GM23338 (cell line): ENCODE data around the gene NSF. TPM values are rescaled to one million over a fixed set of nuclear protein-coding genes. Genes with fewer than 3 reads are reported as not detected.

ENCODE experiments used
- ATAC-seq: fragments of 200-7000 bp; cut with Tn5 transposase; 3 replicates; pipeline ENCODE4 v1.9.1; 2020
- DNase-seq: peaks from one replicate; pipeline ENCODE4 v3.0.0-alpha.2; 2015; ENCODE audit warnings: low spot score
- H2AFZ ChIP-seq: fragments of 200-600 bp; sonication (generic); 2 replicates; pipeline ENCODE4 v1.8.0; 2016; ENCODE audit warnings: antibody characterized with exemption, mild to moderate bottlenecking, moderate library complexity
- H3F3A ChIP-seq: fragments of 200-600 bp; sonication (generic); replicated peaks from 2 replicates; pipeline ENCODE4 v1.8.0; 2017; ENCODE audit warnings: antibody characterized with exemption, mixed run types, low read depth
- H3K27ac ChIP-seq: fragments of 200-600 bp; sonication (generic); 2 replicates; pipeline ENCODE4 v1.6.1; 2016; ENCODE audit warnings: low read depth
- H3K27me3 ChIP-seq: fragments of 200-600 bp; sonication (generic); 2 replicates; pipeline ENCODE4 v1.8.0; 2016; ENCODE audit warnings: mild to moderate bottlenecking, mixed run types, moderate library complexity; ENCODE audit not compliant: insufficient read depth
- H3K36me3 ChIP-seq: fragments of 200-600 bp; sonication (generic); 2 replicates; pipeline ENCODE4 v1.8.0; 2016; ENCODE audit warnings: mild to moderate bottlenecking; ENCODE audit not compliant: insufficient read depth
- H3K4me1 ChIP-seq: fragments of 200-600 bp; sonication (generic); 2 replicates; pipeline ENCODE4 v1.8.0; 2016; ENCODE audit warnings: mild to moderate bottlenecking, moderate library complexity; ENCODE audit not compliant: insufficient read depth
- H3K4me2 ChIP-seq: fragments of 200-600 bp; sonication (generic); 2 replicates; pipeline ENCODE4 v1.7.1; 2017; ENCODE audit warnings: mixed run types
- H3K4me3 ChIP-seq: fragments of 200-600 bp; sonication (generic); 2 replicates; pipeline ENCODE4 v1.6.1; 2016; ENCODE audit warnings: mixed run types
- H3K79me2 ChIP-seq: fragments of 200-600 bp; sonication (generic); replicated peaks from 2 replicates; pipeline ENCODE4 v1.8.0; 2017; ENCODE audit warnings: mild to moderate bottlenecking; ENCODE audit not compliant: insufficient read depth
- H3K9me2 ChIP-seq: fragments of 200-600 bp; sonication (generic); 2 replicates; pipeline ENCODE4 v1.8.0; 2017; ENCODE audit not compliant: insufficient read depth
- H4K20me1 ChIP-seq: fragments of 200-600 bp; sonication (generic); replicated peaks from 2 replicates; pipeline ENCODE4 v1.8.0; 2017; ENCODE audit warnings: mild to moderate bottlenecking; ENCODE audit not compliant: insufficient read depth
- H3K27ac Mint-ChIP-seq: 2 replicates; pipeline ENCODE4 v1.8.0; 2020; ENCODE audit warnings: inconsistent platforms, mild to moderate bottlenecking, moderate library complexity, mixed read lengths
- H3K27me3 Mint-ChIP-seq: 3 replicates; pipeline ENCODE4 v1.8.0; 2022; ENCODE audit warnings: low read depth, mild to moderate bottlenecking, moderate library complexity, mixed read lengths, inconsistent platforms; ENCODE audit not compliant: insufficient read depth, poor library complexity
- H3K36me3 Mint-ChIP-seq: 3 replicates; pipeline ENCODE4 v1.8.0; 2021; ENCODE audit warnings: low read depth, mild to moderate bottlenecking, inconsistent platforms, moderate library complexity, mixed read lengths
- H3K4me1 Mint-ChIP-seq: 3 replicates; pipeline ENCODE4 v1.8.0; 2020; ENCODE audit warnings: mild to moderate bottlenecking, inconsistent platforms, mixed read lengths
- H3K4me3 Mint-ChIP-seq: 3 replicates; pipeline ENCODE4 v1.8.0; 2021; ENCODE audit warnings: moderate library complexity, mild to moderate bottlenecking, inconsistent platforms, mixed read lengths
- H3K9me3 Mint-ChIP-seq: 3 replicates; pipeline ENCODE4 v1.8.0; 2020; ENCODE audit warnings: moderate library complexity, mild to moderate bottlenecking, inconsistent platforms, mixed read lengths
- CREB1 ChIP-seq: fragments of 250-450 bp; sonication (Bioruptor Pico); IDR thresholded peaks from 2 replicates; pipeline ENCODE4 v1.5.0; 2020; ENCODE audit warnings: low read depth, mild to moderate bottlenecking, moderate library complexity
- ETS1 ChIP-seq: IDR thresholded peaks from 2 replicates; pipeline ENCODE4 v1.6.1; 2016; ENCODE audit warnings: antibody characterized with exemption
- EZH2 ChIP-seq: fragments of 200-600 bp; sonication (generic); IDR thresholded peaks from one replicate; pipeline ENCODE4 v1.8.0; 2017; ENCODE audit warnings: antibody characterized with exemption, mild to moderate bottlenecking, low read depth; ENCODE audit not compliant: unreplicated experiment
- EZH2phosphoT487 ChIP-seq: fragments of 200-600 bp; sonication (generic); IDR thresholded peaks from one replicate; pipeline ENCODE4 v1.8.1; 2018; ENCODE audit warnings: antibody characterized with exemption; ENCODE audit not compliant: unreplicated experiment
- JUNB ChIP-seq: IDR thresholded peaks from one replicate; pipeline ENCODE4 v1.6.1; 2016; ENCODE audit warnings: antibody characterized with exemption; ENCODE audit not compliant: unreplicated experiment
- NANOG ChIP-seq: IDR thresholded peaks from 2 replicates; pipeline ENCODE4 v1.6.1; 2016; ENCODE audit warnings: antibody characterized with exemption, borderline replicate concordance
- POLR2AphosphoS5 ChIP-seq: IDR thresholded peaks from 2 replicates; pipeline ENCODE4 v1.6.1; 2016; ENCODE audit warnings: antibody characterized with exemption, low read depth
- REST ChIP-seq: IDR thresholded peaks from one replicate; pipeline ENCODE4 v1.6.1; 2018; ENCODE audit warnings: antibody characterized with exemption; ENCODE audit not compliant: unreplicated experiment
- STAT1 ChIP-seq: IDR thresholded peaks from one replicate; pipeline ENCODE4 v1.6.1; 2016; ENCODE audit warnings: antibody characterized with exemption; ENCODE audit not compliant: unreplicated experiment
- ZNF114 ChIP-seq: fragments of 250-450 bp; sonication (Bioruptor Pico); IDR thresholded peaks from 2 replicates; pipeline ENCODE4 v1.5.0; 2020; ENCODE audit warnings: mild to moderate bottlenecking, moderate library complexity
- ZNF331 ChIP-seq: fragments of 250-450 bp; sonication (Bioruptor Pico); IDR thresholded peaks from 2 replicates; pipeline ENCODE4 v1.5.0; 2020; ENCODE audit warnings: low read depth, mild to moderate bottlenecking, moderate library complexity
- polyA plus RNA-seq: library from polyadenylated mRNA; unstranded; fragments of >200 nt; fragmentation: Nextera tagmentation; extraction: Ambion mirVana; gene quantifications from 2 replicates; pipeline ENCODE4 v1.2.1, GENCODE V29; 2016
- total RNA-seq: library from RNA; depleted of rRNA; stranded (reverse); fragments of >200 nt; shearing (Covaris generic); gene quantifications from 2 replicates; pipeline ENCODE4 v1.2.3, GENCODE V29; 2014
- TF ChIP-seq, protein P1 (sequence below), 2 experiments: fragments of 200-600 bp in 1 of 2; sonication (generic) in 1 of 2; conservative IDR thresholded peaks; 2 replicates each; pipeline versions ENCODE4 v1.5.1 to v1.6.1; 2016 to 2017; ENCODE audit warnings: antibody characterized with exemption in 2 of 2, low read depth in 2 of 2, mild to moderate bottlenecking in 2 of 2, moderate library complexity in 1 of 2
- TF ChIP-seq, protein P2 (sequence below): fragments of 250-450 bp; sonication (Bioruptor Pico); IDR thresholded peaks from 2 replicates; pipeline ENCODE4 v1.5.0; 2020; ENCODE audit warnings: mild to moderate bottlenecking, moderate library complexity

NSF gene
- total and polyA plus RNA-seq, 2 experiments from 2014 or later: 12.5 to 26.5 TPM

DNA sequence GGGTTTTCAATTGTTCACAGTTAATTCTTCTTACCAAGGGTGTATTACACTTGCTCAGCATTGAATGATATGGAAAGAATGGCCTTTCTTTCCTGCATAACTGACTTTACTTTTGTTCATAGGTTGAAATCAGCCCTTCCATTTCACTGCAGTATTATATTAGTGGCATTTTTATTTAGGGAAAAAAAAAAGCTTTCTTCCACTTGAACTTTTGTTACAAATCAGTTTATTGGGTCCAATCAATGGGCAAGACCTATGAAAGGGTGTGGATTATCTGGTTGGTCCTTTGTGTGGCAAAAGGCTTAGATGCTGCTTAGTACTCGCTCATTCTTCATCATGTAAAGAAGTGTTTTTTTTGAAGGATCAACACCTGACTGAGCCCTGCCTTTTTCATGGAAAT is 154.0 kb downstream of the NSF start:
- H3K27me3 ChIP-seq: no peaks in the 10 kb centered on the region
- peaks cover 3% of the 10 kb centered on the region for H3K27me3 Mint-ChIP-seq
- TF ChIP-seq NANOG (no peak), EZH2phosphoT487 (no peak), ZNF331 (CRISPR knock-in tag) (no peak), ZNF114 (CRISPR knock-in tag) (no peak), ETS1 (no peak), CREB1 (CRISPR knock-in tag) (no peak), JUNB (no peak), EZH2 (no peak), STAT1 (no peak), REST (no peak), POLR2AphosphoS5 (no peak)
- TF ChIP-seq, protein P1, sequence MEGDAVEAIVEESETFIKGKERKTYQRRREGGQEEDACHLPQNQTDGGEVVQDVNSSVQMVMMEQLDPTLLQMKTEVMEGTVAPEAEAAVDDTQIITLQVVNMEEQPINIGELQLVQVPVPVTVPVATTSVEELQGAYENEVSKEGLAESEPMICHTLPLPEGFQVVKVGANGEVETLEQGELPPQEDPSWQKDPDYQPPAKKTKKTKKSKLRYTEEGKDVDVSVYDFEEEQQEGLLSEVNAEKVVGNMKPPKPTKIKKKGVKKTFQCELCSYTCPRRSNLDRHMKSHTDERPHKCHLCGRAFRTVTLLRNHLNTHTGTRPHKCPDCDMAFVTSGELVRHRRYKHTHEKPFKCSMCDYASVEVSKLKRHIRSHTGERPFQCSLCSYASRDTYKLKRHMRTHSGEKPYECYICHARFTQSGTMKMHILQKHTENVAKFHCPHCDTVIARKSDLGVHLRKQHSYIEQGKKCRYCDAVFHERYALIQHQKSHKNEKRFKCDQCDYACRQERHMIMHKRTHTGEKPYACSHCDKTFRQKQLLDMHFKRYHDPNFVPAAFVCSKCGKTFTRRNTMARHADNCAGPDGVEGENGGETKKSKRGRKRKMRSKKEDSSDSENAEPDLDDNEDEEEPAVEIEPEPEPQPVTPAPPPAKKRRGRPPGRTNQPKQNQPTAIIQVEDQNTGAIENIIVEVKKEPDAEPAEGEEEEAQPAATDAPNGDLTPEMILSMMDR (conservative IDR thresholded peaks at IDR 0.05; ENCODE audit: low read depth in 2 of 2): no peak
- TF ChIP-seq, protein P2, sequence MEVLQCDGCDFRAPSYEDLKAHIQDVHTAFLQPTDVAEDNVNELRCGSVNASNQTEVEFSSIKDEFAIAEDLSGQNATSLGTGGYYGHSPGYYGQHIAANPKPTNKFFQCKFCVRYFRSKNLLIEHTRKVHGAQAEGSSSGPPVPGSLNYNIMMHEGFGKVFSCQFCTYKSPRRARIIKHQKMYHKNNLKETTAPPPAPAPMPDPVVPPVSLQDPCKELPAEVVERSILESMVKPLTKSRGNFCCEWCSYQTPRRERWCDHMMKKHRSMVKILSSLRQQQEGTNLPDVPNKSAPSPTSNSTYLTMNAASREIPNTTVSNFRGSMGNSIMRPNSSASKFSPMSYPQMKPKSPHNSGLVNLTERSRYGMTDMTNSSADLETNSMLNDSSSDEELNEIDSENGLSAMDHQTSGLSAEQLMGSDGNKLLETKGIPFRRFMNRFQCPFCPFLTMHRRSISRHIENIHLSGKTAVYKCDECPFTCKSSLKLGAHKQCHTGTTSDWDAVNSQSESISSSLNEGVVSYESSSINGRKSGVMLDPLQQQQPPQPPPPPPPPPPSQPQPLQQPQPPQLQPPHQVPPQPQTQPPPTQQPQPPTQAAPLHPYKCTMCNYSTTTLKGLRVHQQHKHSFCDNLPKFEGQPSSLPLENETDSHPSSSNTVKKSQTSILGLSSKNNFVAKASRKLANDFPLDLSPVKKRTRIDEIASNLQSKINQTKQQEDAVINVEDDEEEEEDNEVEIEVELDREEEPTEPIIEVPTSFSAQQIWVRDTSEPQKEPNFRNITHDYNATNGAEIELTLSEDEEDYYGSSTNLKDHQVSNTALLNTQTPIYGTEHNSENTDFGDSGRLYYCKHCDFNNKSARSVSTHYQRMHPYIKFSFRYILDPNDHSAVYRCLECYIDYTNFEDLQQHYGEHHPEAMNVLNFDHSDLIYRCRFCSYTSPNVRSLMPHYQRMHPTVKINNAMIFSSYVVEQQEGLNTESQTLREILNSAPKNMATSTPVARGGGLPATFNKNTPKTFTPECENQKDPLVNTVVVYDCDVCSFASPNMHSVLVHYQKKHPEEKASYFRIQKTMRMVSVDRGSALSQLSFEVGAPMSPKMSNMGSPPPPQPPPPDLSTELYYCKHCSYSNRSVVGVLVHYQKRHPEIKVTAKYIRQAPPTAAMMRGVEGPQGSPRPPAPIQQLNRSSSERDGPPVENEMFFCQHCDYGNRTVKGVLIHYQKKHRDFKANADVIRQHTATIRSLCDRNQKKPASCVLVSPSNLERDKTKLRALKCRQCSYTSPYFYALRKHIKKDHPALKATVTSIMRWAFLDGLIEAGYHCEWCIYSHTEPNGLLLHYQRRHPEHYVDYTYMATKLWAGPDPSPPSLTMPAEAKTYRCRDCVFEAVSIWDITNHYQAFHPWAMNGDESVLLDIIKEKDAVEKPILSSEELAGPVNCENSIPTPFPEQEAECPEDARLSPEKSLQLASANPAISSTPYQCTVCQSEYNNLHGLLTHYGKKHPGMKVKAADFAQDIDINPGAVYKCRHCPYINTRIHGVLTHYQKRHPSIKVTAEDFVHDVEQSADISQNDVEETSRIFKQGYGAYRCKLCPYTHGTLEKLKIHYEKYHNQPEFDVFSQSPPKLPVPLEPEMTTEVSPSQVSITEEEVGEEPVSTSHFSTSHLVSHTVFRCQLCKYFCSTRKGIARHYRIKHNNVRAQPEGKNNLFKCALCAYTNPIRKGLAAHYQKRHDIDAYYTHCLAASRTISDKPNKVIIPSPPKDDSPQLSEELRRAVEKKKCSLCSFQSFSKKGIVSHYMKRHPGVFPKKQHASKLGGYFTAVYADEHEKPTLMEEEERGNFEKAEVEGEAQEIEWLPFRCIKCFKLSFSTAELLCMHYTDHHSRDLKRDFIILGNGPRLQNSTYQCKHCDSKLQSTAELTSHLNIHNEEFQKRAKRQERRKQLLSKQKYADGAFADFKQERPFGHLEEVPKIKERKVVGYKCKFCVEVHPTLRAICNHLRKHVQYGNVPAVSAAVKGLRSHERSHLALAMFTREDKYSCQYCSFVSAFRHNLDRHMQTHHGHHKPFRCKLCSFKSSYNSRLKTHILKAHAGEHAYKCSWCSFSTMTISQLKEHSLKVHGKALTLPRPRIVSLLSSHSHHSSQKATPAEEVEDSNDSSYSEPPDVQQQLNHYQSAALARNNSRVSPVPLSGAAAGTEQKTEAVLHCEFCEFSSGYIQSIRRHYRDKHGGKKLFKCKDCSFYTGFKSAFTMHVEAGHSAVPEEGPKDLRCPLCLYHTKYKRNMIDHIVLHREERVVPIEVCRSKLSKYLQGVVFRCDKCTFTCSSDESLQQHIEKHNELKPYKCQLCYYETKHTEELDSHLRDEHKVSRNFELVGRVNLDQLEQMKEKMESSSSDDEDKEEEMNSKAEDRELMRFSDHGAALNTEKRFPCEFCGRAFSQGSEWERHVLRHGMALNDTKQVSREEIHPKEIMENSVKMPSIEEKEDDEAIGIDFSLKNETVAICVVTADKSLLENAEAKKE (CRISPR knock-in tag): no peak
- H3K4me1 ChIP-seq: no peaks in the 10 kb centered on the region
- H3K4me3 ChIP-seq: no peak overlapping the region
- no peak overlapping the region for H3K27ac ChIP-seq
- no peak overlapping the region for H3K4me3 Mint-ChIP-seq
- no peak for DNase-seq
- peaks cover 19% of the 10 kb centered on the region for H3K4me1 Mint-ChIP-seq
- H3K79me2 ChIP-seq: no peaks in the 10 kb centered on the region
- no peak overlapping the region for H2AFZ ChIP-seq
- no peaks in the 10 kb centered on the region for H3F3A ChIP-seq
- H3K4me2 ChIP-seq: no peak overlapping the region
- H4K20me1 ChIP-seq: no peaks in the 10 kb centered on the region
- H3K27ac Mint-ChIP-seq: no peak overlapping the region
- ATAC-seq: peak; percentile 33; the same call in 2 of the 3 replicates
- H3K36me3 ChIP-seq: no peaks in the 10 kb centered on the region
- no peaks in the 10 kb centered on the region; the same call in 2 of the 3 replicates for H3K9me3 Mint-ChIP-seq
- no peaks in the 10 kb centered on the region for H3K9me2 ChIP-seq
- H3K36me3 Mint-ChIP-seq: no peaks in the 10 kb centered on the region
